T-cell (primary cell): Measurements from ENCODE around the gene TENM4. TPM values are rescaled to one million over a fixed set of nuclear protein-coding genes. Genes with fewer than 3 reads are reported as not detected.

Source experiments
- ATAC-seq, 4 experiments: fragments of 200-7000 bp in 3 of 4; fragments of 150-1000 bp in 1 of 4; cut with Tn5 transposase; replicated peaks in 1 of 4; 1 replicate in 3 of 4; 2 replicates in 1 of 4; pipeline ENCODE4 v1.10.0; 2021; ENCODE audit warnings: moderate library complexity in 3 of 4, mild to moderate bottlenecking in 2 of 4, moderate number of reproducible peaks in 1 of 4
- CTCF ChIA-PET, 2 donors: fragments of 300-600 bp; sonication (Branson Sonifier 250); formaldehyde crosslinking; loops; one replicate each; lab custom pipeline; 2022; ENCODE audit warnings: antibody characterized with exemption in 2 of 2; lab: Charles Lee
- POLR2A ChIA-PET, 2 donors: fragments of 300-600 bp; sonication (Branson Sonifier 250); formaldehyde crosslinking; loops; one replicate each; lab custom pipeline; 2022; ENCODE audit warnings: antibody characterized with exemption in 2 of 2; lab: Charles Lee
- DNase-seq, 35 experiments: peaks; one replicate each; pipeline versions ENCODE4 v3.0.0 to v3.0.0-alpha.2; 2013 to 2023
- H3K27ac ChIP-seq: one replicate; pipeline ENCODE4 v1.5.1; 2013; ENCODE audit warnings: low read length
- H3K27me3 ChIP-seq, 2 experiments: replicated peaks in 1 of 2; 1 replicate in 1 of 2; 2 replicates in 1 of 2; pipeline versions ENCODE4 v1.6.1 to v1.7.0; 2013; ENCODE audit warnings: low read length in 1 of 2, mixed read lengths in 1 of 2; ENCODE audit not compliant: control insufficient read depth in 2 of 2, insufficient read depth in 2 of 2; ENCODE audit errors: extremely low read depth in 1 of 2
- H3K36me3 ChIP-seq, 2 donors: 1 replicate in 1 of 2; 2 replicates in 1 of 2; pipeline versions ENCODE4 v1.6.1 to v1.7.0; 2013; ENCODE audit warnings: low read length in 1 of 2; ENCODE audit not compliant: control insufficient read depth in 2 of 2, insufficient read depth in 1 of 2; ENCODE audit errors: extremely low read depth in 1 of 2
- H3K4me1 ChIP-seq, 2 experiments: 1 replicate in 1 of 2; 2 replicates in 1 of 2; pipeline versions ENCODE4 v1.6.1 to v1.7.0; 2013; ENCODE audit warnings: low read length in 2 of 2, mixed read lengths in 1 of 2; ENCODE audit not compliant: insufficient read depth in 2 of 2, control insufficient read depth in 1 of 2; ENCODE audit errors: extremely low read depth in 1 of 2
- H3K4me3 ChIP-seq, 2 donors: 1 replicate in 1 of 2; 2 replicates in 1 of 2; pipeline versions ENCODE4 v1.5.1 to v1.7.0; 2013; ENCODE audit warnings: mild to moderate bottlenecking in 2 of 2, low read length in 1 of 2, moderate library complexity in 1 of 2; ENCODE audit not compliant: control insufficient read depth in 1 of 2; ENCODE audit errors: extremely low read depth in 1 of 2
- H3K9me3 ChIP-seq: 2 replicates; pipeline ENCODE4 v1.7.0; 2013
- H3K27ac Mint-ChIP-seq, 2 donors: one replicate each; pipeline ENCODE4 v1.8.0; 2020 to 2021; ENCODE audit warnings: mild to moderate bottlenecking in 2 of 2, mixed read lengths in 2 of 2
- H3K27me3 Mint-ChIP-seq, 2 donors: one replicate each; pipeline ENCODE4 v1.8.0; 2021 to 2022; ENCODE audit warnings: mixed read lengths in 2 of 2
- H3K36me3 Mint-ChIP-seq: one replicate; pipeline ENCODE4 v1.8.0; 2021; ENCODE audit warnings: mixed read lengths
- H3K4me1 Mint-ChIP-seq, 3 donors: one replicate each; pipeline ENCODE4 v1.8.0; 2020 to 2022; ENCODE audit warnings: mixed read lengths in 3 of 3, mild to moderate bottlenecking in 1 of 3
- H3K4me3 Mint-ChIP-seq, 3 donors: one replicate each; pipeline ENCODE4 v1.8.0; 2020 to 2022; ENCODE audit warnings: mild to moderate bottlenecking in 3 of 3, mixed read lengths in 3 of 3, moderate library complexity in 3 of 3
- H3K9me3 Mint-ChIP-seq, 3 donors: one replicate each; pipeline ENCODE4 v1.8.0; 2020 to 2022; ENCODE audit warnings: mixed read lengths in 3 of 3
- WGBS: methylation state at CpG from one replicate; pipeline ENCODE4 v1.1.5; 2013; ENCODE audit warnings: missing lambda C conversion rate; ENCODE audit not compliant: insufficient coverage; 5-methylcytosine and 5-hydroxymethylcytosine counted together
- total RNA-seq, 35 experiments: library from RNA in 6 of 35; stranded (reverse) in 6 of 35; fragments of 120-200 nt in 1 of 35; gene quantifications; one replicate each; pipeline versions ENCODE4 v1.2.1 to v1.2.4 and lab custom pipeline; 2013 to 2026

TENM4 gene
- total RNA-seq, 5 donors from 2014 or later (not counting 1 experiment from before 2014, with no cell fraction given): 0.03 to 0.35 (median 0.03) TPM; not detected in 2

DNA sequence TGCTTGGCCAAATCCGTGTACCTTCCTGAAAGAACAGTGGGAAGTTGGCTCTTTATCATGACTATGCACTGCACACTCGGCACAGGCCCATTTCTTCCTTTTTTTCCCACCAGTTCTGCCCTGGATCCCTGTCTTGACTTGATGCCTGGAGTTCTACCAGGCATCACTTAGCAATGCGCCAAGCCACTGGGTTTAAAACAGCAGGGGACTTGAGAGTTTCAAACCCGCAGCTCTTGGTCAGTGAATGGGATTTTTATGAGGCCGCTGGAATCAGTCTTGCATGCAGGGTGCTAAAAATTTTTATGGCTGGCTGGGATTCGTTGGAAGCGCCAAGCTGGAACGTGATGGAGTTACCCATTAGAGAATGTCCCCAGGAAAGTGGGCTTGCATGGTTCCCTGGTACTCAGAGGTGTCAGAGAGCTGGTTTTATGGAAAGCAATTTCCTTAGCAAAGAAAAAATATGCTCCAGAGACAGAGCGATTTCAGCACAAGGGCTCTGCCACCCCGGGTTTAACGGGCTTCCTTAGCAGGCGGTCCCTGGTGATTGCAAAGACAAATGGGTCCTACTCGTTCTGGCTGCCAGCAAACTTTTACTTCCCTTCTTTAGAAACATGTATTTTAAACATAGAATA is 432.9 kb downstream of the TENM4 start:
- WGBS: 61% methylated on average over 8 of the region's 13 CpGs
- POLR2A ChIA-PET: no interaction called here
- CTCF ChIA-PET: no interaction called here
- Histone ChIP-seq H3K4me1 (no peaks in the 10 kb centered on the region), H3K27me3 (peaks cover 0 to 5% of the 10 kb centered on the region in 2 experiments), H3K27ac (no peak overlapping the region), H3K4me3 (no peak overlapping the region), H3K36me3 (no peaks in the 10 kb centered on the region), H3K9me3 (no peaks in the 10 kb centered on the region)
- no peak overlapping the region for H3K4me3 Mint-ChIP-seq
- H3K27ac Mint-ChIP-seq: no peak overlapping the region
- DNase-seq (no peak), ATAC-seq (no peak)
- peaks cover 0 to 13% of the 10 kb centered on the region in 2 donors for H3K27me3 Mint-ChIP-seq
- H3K4me1 Mint-ChIP-seq: no peaks in the 10 kb centered on the region
- H3K36me3 Mint-ChIP-seq: no peaks in the 10 kb centered on the region
- peaks cover 6 to 12% (median 11%) of the 10 kb centered on the region in 3 donors for H3K9me3 Mint-ChIP-seq

GRCh38 chr11:79006854-79007253 is 434.0 kb downstream of the TENM4 start:
- H3K4me3 Mint-ChIP-seq: no peak overlapping the region
- Histone ChIP-seq H3K4me3 (no peak overlapping the region), H3K27me3 (peaks cover 0 to 5% of the 10 kb centered on the region in 2 experiments), H3K4me1 (no peaks in the 10 kb centered on the region), H3K9me3 (no peaks in the 10 kb centered on the region), H3K27ac (no peak overlapping the region), H3K36me3 (no peaks in the 10 kb centered on the region)
- CTCF ChIA-PET: no interaction called here
- DNase-seq: no peak
- H3K9me3 Mint-ChIP-seq: peaks cover 12 to 15% (median 15%) of the 10 kb centered on the region in 3 donors
- WGBS: 80% methylated on average over 1 of the region's 4 CpGs
- H3K27me3 Mint-ChIP-seq: peaks cover 0 to 6% of the 10 kb centered on the region in 2 donors
- POLR2A ChIA-PET: no interaction called here
- no peaks in the 10 kb centered on the region for H3K4me1 Mint-ChIP-seq
- no peak overlapping the region for H3K27ac Mint-ChIP-seq
- no peak for ATAC-seq
- no peaks in the 10 kb centered on the region for H3K36me3 Mint-ChIP-seq

- WGBS: 76% methylated on average over 2 of the region's 3 CpGs
- no peaks in the 10 kb centered on the region for H3K9me3 ChIP-seq
Measured at GRCh38 chr11:78996007-78996406, 444.8 kb downstream of the TENM4 start.

GRCh38 chr11:78995171-78995570 is 445.7 kb downstream of the TENM4 start:
- ChIA-PET CTCF (no interaction called here), POLR2A (no interaction called here)
- Histone ChIP-seq H3K9me3 (no peaks in the 10 kb centered on the region), H3K27ac (no peak overlapping the region), H3K4me3 (no peak overlapping the region), H3K27me3 (no peaks in the 10 kb centered on the region), H3K4me1 (no peaks in the 10 kb centered on the region), H3K36me3 (no peaks in the 10 kb centered on the region)
- Mint-ChIP-seq H3K27me3 (peaks cover 7 to 9% of the 10 kb centered on the region in 2 donors), H3K4me3 (no peak overlapping the region), H3K9me3 (peaks cover 6 to 15% (median 10%) of the 10 kb centered on the region in 3 donors), H3K4me1 (no peaks in the 10 kb centered on the region), H3K36me3 (no peaks in the 10 kb centered on the region), H3K27ac (no peak overlapping the region)
- DNase-seq (no peak), ATAC-seq (no peak)
- WGBS: 79% methylated on average over 2 of the region's 3 CpGs

More at GRCh38 chr11:78996007-78996406, 444.8 kb downstream of the TENM4 start:
- ChIA-PET CTCF (interaction anchor here in 1 of 2 donors (0.8 kb wide), 1 partner anchor 160 kb away, joined by 3 read pairs; no protein-coding TSS in a partner anchor), POLR2A (no interaction called here)
- H3K27me3 Mint-ChIP-seq: peaks cover 7 to 9% of the 10 kb centered on the region in 2 donors
- H3K36me3 ChIP-seq: no peaks in the 10 kb centered on the region
- H3K4me3 Mint-ChIP-seq: no peak overlapping the region
- no peak overlapping the region for H3K27ac Mint-ChIP-seq
- DNase-seq: no peak
- peaks cover 6 to 15% (median 10%) of the 10 kb centered on the region in 3 donors for H3K9me3 Mint-ChIP-seq
- no peaks in the 10 kb centered on the region for H3K4me1 Mint-ChIP-seq
- H3K4me3 ChIP-seq: no peak overlapping the region
- no peaks in the 10 kb centered on the region for H3K4me1 ChIP-seq
- no peaks in the 10 kb centered on the region for H3K36me3 Mint-ChIP-seq
- H3K27ac ChIP-seq: no peak overlapping the region
- H3K27me3 ChIP-seq: no peaks in the 10 kb centered on the region
- ATAC-seq: no peak

GRCh38 chr11:78993802-78994430 is 446.9 kb downstream of the TENM4 start:
- WGBS: no CpG with 5 or more reads among the region's 1 CpG
- Histone ChIP-seq H3K27ac (no peak overlapping the region), H3K36me3 (no peaks in the 10 kb centered on the region), H3K4me1 (no peaks in the 10 kb centered on the region), H3K27me3 (no peaks in the 10 kb centered on the region), H3K4me3 (no peak overlapping the region), H3K9me3 (no peaks in the 10 kb centered on the region)
- ATAC-seq (no peak), DNase-seq (no peak)
- no peaks in the 10 kb centered on the region for H3K4me1 Mint-ChIP-seq
- peaks cover 7 to 9% of the 10 kb centered on the region in 2 donors for H3K27me3 Mint-ChIP-seq
- H3K27ac Mint-ChIP-seq: no peak overlapping the region
- no peaks in the 10 kb centered on the region for H3K36me3 Mint-ChIP-seq
- H3K4me3 Mint-ChIP-seq: no peak overlapping the region
- peaks cover 0 to 5% (median under 1%) of the 10 kb centered on the region in 3 donors for H3K9me3 Mint-ChIP-seq
- POLR2A ChIA-PET: no interaction called here
- CTCF ChIA-PET: no interaction called here

- DNase-seq (no peak), ATAC-seq (no peak)
- no peaks in the 10 kb centered on the region for H3K27me3 ChIP-seq
- H3K27ac Mint-ChIP-seq: no peak overlapping the region
- peaks cover 7 to 13% of the 10 kb centered on the region in 2 donors for H3K27me3 Mint-ChIP-seq
- no peak overlapping the region for H3K4me3 Mint-ChIP-seq
- H3K4me1 Mint-ChIP-seq: no peaks in the 10 kb centered on the region
- H3K36me3 Mint-ChIP-seq: no peaks in the 10 kb centered on the region
- peaks cover 0 to 3% (median 0%) of the 10 kb centered on the region in 3 donors for H3K9me3 Mint-ChIP-seq
- no peak overlapping the region for H3K4me3 ChIP-seq
- ChIA-PET CTCF (no interaction called here), POLR2A (no interaction called here)
- no peaks in the 10 kb centered on the region for H3K9me3 ChIP-seq
- no peaks in the 10 kb centered on the region for H3K36me3 ChIP-seq
- no peaks in the 10 kb centered on the region for H3K4me1 ChIP-seq
- H3K27ac ChIP-seq: no peak overlapping the region
Measured at GRCh38 chr11:78991681-78992080, 449.1 kb downstream of the TENM4 start.
